Ishikawa (cell line): ENCODE results near the gene PSMA2.

Experiments
- CEBPB ChIP-seq: IDR thresholded peaks from 2 replicates; pipeline ENCODE4 v1.6.1; 2012
- CREB1 ChIP-seq: IDR thresholded peaks from 2 replicates; pipeline ENCODE4 v1.6.1; 2012; ENCODE audit warnings: low read depth
- EGR1 ChIP-seq: IDR thresholded peaks from 2 replicates; pipeline ENCODE4 v1.6.1; 2012
- EP300 ChIP-seq: IDR thresholded peaks from 2 replicates; pipeline ENCODE4 v1.6.1; 2012; ENCODE audit warnings: borderline replicate concordance
- FOXM1 ChIP-seq: IDR thresholded peaks from 2 replicates; pipeline ENCODE4 v1.6.1; 2012; ENCODE audit warnings: low read depth, borderline replicate concordance
- MAX ChIP-seq: IDR thresholded peaks from 2 replicates; pipeline ENCODE4 v1.6.1; 2012
- NFIC ChIP-seq: IDR thresholded peaks from 2 replicates; pipeline ENCODE4 v1.6.1; 2012
- RAD21 ChIP-seq: IDR thresholded peaks from 2 replicates; pipeline ENCODE4 v1.6.1; 2012; ENCODE audit warnings: low read depth
- REST ChIP-seq: IDR thresholded peaks from 2 replicates; pipeline ENCODE4 v1.6.1; 2012; ENCODE audit warnings: low read depth, mild to moderate bottlenecking
- TAF1 ChIP-seq: IDR thresholded peaks from 2 replicates; pipeline ENCODE4 v1.6.1; 2012; ENCODE audit warnings: low read depth, mild to moderate bottlenecking
- TCF12 ChIP-seq: IDR thresholded peaks from 2 replicates; pipeline ENCODE4 v1.6.1; 2012; ENCODE audit warnings: low read depth
- TEAD4 ChIP-seq: IDR thresholded peaks from 2 replicates; pipeline ENCODE4 v1.6.1; 2012
- USF1 ChIP-seq: IDR thresholded peaks from 2 replicates; pipeline ENCODE4 v1.6.1; 2012
- YY1 ChIP-seq: IDR thresholded peaks from 2 replicates; pipeline ENCODE4 v1.6.1; 2012; ENCODE audit warnings: low read depth
- ZBTB7A ChIP-seq: IDR thresholded peaks from 2 replicates; pipeline ENCODE4 v1.6.1; 2012; ENCODE audit warnings: low read depth

Gene PSMA2

GRCh38 chr7:42878303-42878702, 53.7 kb downstream of the PSMA2 start:
- TF ChIP-seq CEBPB (no peak), EP300 (no peak)

GRCh38 chr7:42877862-42878261, 54.1 kb downstream of the PSMA2 start:
- TF ChIP-seq EGR1 (no peak), CREB1 (no peak), FOXM1 (no peak), ZBTB7A (no peak), TEAD4 (no peak), EP300 (no peak), RAD21 (no peak), TCF12 (no peak), YY1 (no peak), USF1 (no peak), REST (no peak), CEBPB (no peak), MAX (no peak), TAF1 (no peak), NFIC (no peak)

- TF ChIP-seq EP300 (no peak), YY1 (no peak), RAD21 (peak; percentile 72)
These were observed 55.5 kb downstream of the PSMA2 start for GRCh38 chr7:42876182-42877068.

- TF ChIP-seq EP300, result no peak
- TF ChIP-seq USF1, result no peak
- no peak for TF ChIP-seq REST
- no peak for TF ChIP-seq RAD21
- 0 out of 2 replicates have a peak, but pooled peaks have one; percentile 7 for TF ChIP-seq NFIC
These were observed 62.6 kb downstream of the PSMA2 start for GRCh38 chr7:42869131-42870020.

GRCh38 chr7:42868480-42868879, 63.5 kb downstream of the PSMA2 start:
- TF ChIP-seq CREB1 (no peak), RAD21 (no peak), MAX (no peak), FOXM1 (no peak), ZBTB7A (no peak), REST (no peak), EGR1 (no peak), NFIC (no peak), TEAD4 (no peak), TAF1 (no peak), TCF12 (no peak), EP300 (no peak), YY1 (no peak), CEBPB (no peak)
